ENCODE measurements around the gene ILF3.

Gene ILF3

DNA sequence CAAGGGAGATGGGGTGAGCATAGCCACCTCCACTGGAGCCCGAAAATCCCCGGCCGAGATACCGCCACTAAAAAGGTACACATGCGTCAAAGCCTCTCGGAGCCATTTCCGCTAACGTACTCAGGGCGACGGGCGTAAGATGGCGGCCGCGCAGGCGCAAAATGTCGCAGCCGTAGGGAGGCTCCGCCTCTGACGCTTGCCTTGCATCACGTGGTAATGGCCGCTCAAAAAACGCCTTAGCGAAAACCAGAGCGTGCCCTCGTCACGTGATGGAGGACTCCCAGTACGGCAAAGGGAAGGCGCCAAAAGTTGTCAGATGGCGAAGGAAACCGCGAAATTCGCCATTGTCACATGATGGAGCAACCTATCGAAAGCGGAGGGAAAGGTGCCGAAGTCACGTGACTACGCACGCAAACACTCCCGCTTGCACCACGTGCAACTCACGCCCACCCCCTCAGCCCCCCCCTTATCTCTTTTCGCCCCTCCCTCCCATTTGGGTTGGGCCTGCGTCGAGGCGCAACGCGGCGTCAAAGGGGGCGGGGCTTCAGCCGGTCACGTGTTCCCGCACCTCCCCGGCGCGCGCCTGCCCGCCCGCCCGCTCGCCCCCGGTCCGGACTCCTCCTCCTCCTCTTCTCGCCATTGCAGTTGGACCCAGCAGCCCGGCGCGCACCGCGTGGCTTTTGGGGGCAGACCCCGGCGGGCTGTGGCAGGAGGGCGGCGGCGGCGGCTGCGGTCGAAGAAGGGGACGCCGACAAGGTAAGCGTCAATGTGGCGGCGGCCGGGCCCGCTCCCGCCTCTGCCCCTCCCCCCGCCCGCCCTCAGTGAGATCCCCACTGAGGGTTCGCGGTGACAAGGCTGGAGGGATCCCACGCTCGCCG is at the start of gene ILF3:
TSS of gene ILF3 (plus strand) at position 615 of the 878 bp plus-strand sequence. CDS start 16,260 bp downstream, outside the sequence.
- Histone ChIP-seq H3F3A (ENCODE audit: control insufficient read depth, insufficient read depth) (peaks cover 23% of the 10 kb centered on the region), H3K4me1 (ENCODE audit: control insufficient read depth, low read length) (peaks cover 45% of the 10 kb centered on the region), H4K20me1 (ENCODE audit: control insufficient read depth, insufficient read depth, low read depth, low read length) (peaks cover 24% of the 10 kb centered on the region), H3K79me2 (ENCODE audit: control insufficient read depth, low read length) (peaks cover 71% of the 10 kb centered on the region), H3K9me3 (ENCODE audit: control insufficient read depth, insufficient read depth, low read length) (no peaks in the 10 kb centered on the region), H3K27ac (ENCODE audit: low read depth, low read length) (peak within 1 kb of the TSS; percentile 84), H3K9me2 (replicated peaks; ENCODE audit: control insufficient read depth, low read length) (no peaks in the 10 kb centered on the region), H3K4me2 (ENCODE audit: low read length) (peak within 1 kb of the TSS; percentile 89), H3K36me3 (ENCODE audit: control insufficient read depth, low read length) (peaks cover 60% of the 10 kb centered on the region), H3K4me3 (ENCODE audit: low read length) (peak within 1 kb of the TSS; percentile 97), H3K27me3 (ENCODE audit: control insufficient read depth, low read length) (no peaks in the 10 kb centered on the region)
- TF ChIP-seq EZH2phosphoT487 (IDR thresholded peaks at IDR 0.05; ENCODE audit: borderline replicate concordance, low read length) = no peak
- TF ChIP-seq, protein P1, sequence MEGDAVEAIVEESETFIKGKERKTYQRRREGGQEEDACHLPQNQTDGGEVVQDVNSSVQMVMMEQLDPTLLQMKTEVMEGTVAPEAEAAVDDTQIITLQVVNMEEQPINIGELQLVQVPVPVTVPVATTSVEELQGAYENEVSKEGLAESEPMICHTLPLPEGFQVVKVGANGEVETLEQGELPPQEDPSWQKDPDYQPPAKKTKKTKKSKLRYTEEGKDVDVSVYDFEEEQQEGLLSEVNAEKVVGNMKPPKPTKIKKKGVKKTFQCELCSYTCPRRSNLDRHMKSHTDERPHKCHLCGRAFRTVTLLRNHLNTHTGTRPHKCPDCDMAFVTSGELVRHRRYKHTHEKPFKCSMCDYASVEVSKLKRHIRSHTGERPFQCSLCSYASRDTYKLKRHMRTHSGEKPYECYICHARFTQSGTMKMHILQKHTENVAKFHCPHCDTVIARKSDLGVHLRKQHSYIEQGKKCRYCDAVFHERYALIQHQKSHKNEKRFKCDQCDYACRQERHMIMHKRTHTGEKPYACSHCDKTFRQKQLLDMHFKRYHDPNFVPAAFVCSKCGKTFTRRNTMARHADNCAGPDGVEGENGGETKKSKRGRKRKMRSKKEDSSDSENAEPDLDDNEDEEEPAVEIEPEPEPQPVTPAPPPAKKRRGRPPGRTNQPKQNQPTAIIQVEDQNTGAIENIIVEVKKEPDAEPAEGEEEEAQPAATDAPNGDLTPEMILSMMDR (IDR thresholded peaks at IDR 0.05; ENCODE audit: low read depth, low read length, poor library complexity, severe bottlenecking) = no peak

DNA sequence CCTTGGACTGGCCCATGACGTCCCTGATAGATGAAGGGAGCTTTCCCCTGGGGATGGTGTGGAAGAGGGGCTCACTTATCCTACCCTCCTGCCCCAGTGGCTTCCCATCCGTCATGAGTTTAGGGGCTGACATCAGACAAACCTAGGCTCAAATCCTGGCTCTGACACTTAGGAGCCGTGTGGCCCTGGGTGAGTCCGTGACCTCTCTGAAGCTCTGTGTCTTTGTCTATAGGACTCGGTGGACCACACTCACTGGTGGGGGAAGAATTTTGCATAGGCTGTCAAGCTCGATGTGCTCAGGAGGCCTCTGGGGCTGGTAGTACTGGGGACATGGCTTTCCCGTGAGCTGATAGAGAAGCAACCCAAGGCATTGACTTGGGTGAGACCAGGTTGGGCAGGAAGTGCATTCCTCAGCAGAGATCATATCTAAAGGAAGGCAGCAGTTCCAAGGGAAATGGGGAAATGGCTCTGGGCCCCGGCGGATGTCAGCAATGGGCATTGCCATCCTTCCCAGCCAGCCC is 49.6 kb upstream of the ILF3 start:
- H3K4me1 ChIP-seq (ENCODE audit: control insufficient read depth, low read length) = peaks cover 24% of the 10 kb centered on the region
- no peaks in the 10 kb centered on the region for H3K9me3 ChIP-seq (ENCODE audit: control insufficient read depth, insufficient read depth, low read length)
- H3K27me3 ChIP-seq (ENCODE audit: control insufficient read depth, low read length) = peaks cover 11% of the 10 kb centered on the region
- peaks cover 12% of the 10 kb centered on the region; the same call in 1 of the 2 replicates for H3K36me3 ChIP-seq (ENCODE audit: control insufficient read depth, low read length)
- H3K27ac ChIP-seq (ENCODE audit: low read depth, low read length) = peak overlapping the region; percentile 94
- H3F3A ChIP-seq (ENCODE audit: control insufficient read depth, insufficient read depth) = peaks cover 12% of the 10 kb centered on the region
- no peak for TF ChIP-seq EZH2phosphoT487 (IDR thresholded peaks at IDR 0.05; ENCODE audit: borderline replicate concordance, low read length)
- TF ChIP-seq, protein P1 (IDR thresholded peaks at IDR 0.05; ENCODE audit: low read depth, low read length, poor library complexity, severe bottlenecking) = no peak
- H4K20me1 ChIP-seq (ENCODE audit: control insufficient read depth, insufficient read depth, low read depth, low read length) = no peaks in the 10 kb centered on the region
- peaks cover 61% of the 10 kb centered on the region for H3K79me2 ChIP-seq (ENCODE audit: control insufficient read depth, low read length)
- peak overlapping the region; percentile 89 for H3K4me2 ChIP-seq (ENCODE audit: low read length)
- H3K9me2 ChIP-seq (replicated peaks; ENCODE audit: control insufficient read depth, low read length) = no peaks in the 10 kb centered on the region
- H3K4me3 ChIP-seq (ENCODE audit: low read length) = peak overlapping the region; percentile 93

DNA sequence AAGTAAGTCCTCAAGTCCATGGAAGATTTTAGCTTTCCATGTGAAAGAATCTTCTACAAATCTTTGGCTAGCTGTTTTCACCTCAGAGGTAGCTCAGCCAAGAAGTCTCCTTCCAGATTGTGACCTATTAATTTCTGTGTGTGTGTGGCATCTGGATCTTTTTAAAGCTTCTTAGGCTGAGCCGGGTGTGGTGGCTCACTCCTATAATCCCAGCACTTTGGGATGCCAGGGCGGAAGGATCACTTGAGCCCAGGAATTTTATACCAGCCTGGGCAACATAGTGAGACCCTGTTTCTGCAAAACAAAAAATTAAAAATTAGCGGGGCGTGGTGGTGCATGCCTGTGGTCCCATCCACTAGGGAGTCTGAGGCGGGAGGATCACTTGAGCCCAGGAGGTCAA is 42.2 kb upstream of the ILF3 start:
- Histone ChIP-seq H3K27ac (ENCODE audit: low read depth, low read length) (no peak overlapping the region), H3K27me3 (ENCODE audit: control insufficient read depth, low read length) (no peaks in the 10 kb centered on the region), H3F3A (ENCODE audit: control insufficient read depth, insufficient read depth) (no peaks in the 10 kb centered on the region), H3K4me3 (ENCODE audit: low read length) (no peak overlapping the region), H4K20me1 (ENCODE audit: control insufficient read depth, insufficient read depth, low read depth, low read length) (no peaks in the 10 kb centered on the region), H3K79me2 (ENCODE audit: control insufficient read depth, low read length) (peaks cover 61% of the 10 kb centered on the region), H3K9me3 (ENCODE audit: control insufficient read depth, insufficient read depth, low read length) (no peaks in the 10 kb centered on the region), H3K9me2 (replicated peaks; ENCODE audit: control insufficient read depth, low read length) (no peaks in the 10 kb centered on the region), H3K36me3 (ENCODE audit: control insufficient read depth, low read length) (peaks cover 3% of the 10 kb centered on the region; the same call in 1 of the 2 replicates), H3K4me1 (ENCODE audit: control insufficient read depth, low read length) (peaks cover 12% of the 10 kb centered on the region), H3K4me2 (ENCODE audit: low read length) (no peak overlapping the region)
- TF ChIP-seq, protein P1 (IDR thresholded peaks at IDR 0.05; ENCODE audit: low read depth, low read length, poor library complexity, severe bottlenecking) = no peak
- TF ChIP-seq EZH2phosphoT487 (IDR thresholded peaks at IDR 0.05; ENCODE audit: borderline replicate concordance, low read length) = no peak
